SK-N-SH (cell line): ENCODE data around the gene COL5A2. TPM values are rescaled to one million over a fixed set of nuclear protein-coding genes. Genes with fewer than 3 reads are reported as not detected.
A peak's percentile ranks its signal among the peaks of the same experiment; 100 is the strongest.

Experiments used
- CTCF ChIA-PET: fragments of 300-600, 350-600 bp; formaldehyde crosslinking; extraction: SDS; loops from one replicate; lab custom pipeline; 2021; lab: Yijun Ruan, JAX
- POLR2A ChIA-PET: fragments of 350-600 bp; sonication (Branson Sonifier 250); formaldehyde crosslinking; extraction: SDS; loops from one replicate; lab custom pipeline; 2020; ENCODE audit warnings: antibody characterized with exemption, inconsistent platforms; lab: Yijun Ruan, JAX
- DNase-seq: peaks from one replicate; pipeline ENCODE4 v3.0.0; 2012
- H2AFZ ChIP-seq: fragments of 200-600 bp; sonication (generic); 2 replicates; pipeline ENCODE4 v1.8.1; 2016; ENCODE audit warnings: antibody characterized with exemption, mild to moderate bottlenecking, low read depth
- H3F3A ChIP-seq: fragments of 200-600 bp; sonication (generic); replicated peaks from 2 replicates; pipeline ENCODE3; 2016; ENCODE audit warnings: antibody characterized with exemption, mild to moderate bottlenecking; ENCODE audit not compliant: insufficient read depth
- H3K27ac ChIP-seq, 2 experiments: fragments of 200-500 bp in 1 of 2; fragments of 200-600 bp in 1 of 2; sonication (Bioruptor generic) in 1 of 2; sonication (generic), shearing (Covaris generic) in 1 of 2; 2 replicates each; pipeline versions ENCODE4 v1.5.1 to v1.6.1; 2014 to 2016; ENCODE audit warnings: low read depth in 2 of 2, inconsistent platforms in 1 of 2, low read length in 1 of 2, mild to moderate bottlenecking in 1 of 2, mixed read lengths in 1 of 2
- H3K27me3 ChIP-seq: fragments of 200-600 bp; sonication (generic), shearing (Covaris generic); 2 replicates; pipeline ENCODE4 v1.6.1; 2016; ENCODE audit warnings: mixed run types; ENCODE audit not compliant: insufficient read depth
- H3K36me3 ChIP-seq, 2 experiments: fragments of 200-500 bp in 1 of 2; fragments of 200-600 bp in 1 of 2; sonication (Bioruptor generic) in 1 of 2; sonication (generic) in 1 of 2; replicated peaks in 1 of 2; 2 replicates each; pipeline versions ENCODE3 to v1.5.1; 2014 to 2016; ENCODE audit warnings: low read length in 1 of 2, mild to moderate bottlenecking in 1 of 2; ENCODE audit not compliant: insufficient read depth in 2 of 2, control insufficient read depth in 1 of 2
- H3K4me1 ChIP-seq, 2 experiments: fragments of 200-500 bp in 1 of 2; fragments of 200-600 bp in 1 of 2; sonication (Bioruptor generic) in 1 of 2; sonication (generic), shearing (Covaris generic) in 1 of 2; 2 replicates each; pipeline versions ENCODE4 v1.5.1 to v1.6.1; 2014 to 2016; ENCODE audit warnings: low read depth in 1 of 2, low read length in 1 of 2, mixed run types in 1 of 2; ENCODE audit not compliant: insufficient read depth in 2 of 2, control insufficient read depth in 1 of 2
- H3K4me2 ChIP-seq: fragments of 200-600 bp; sonication (generic), shearing (Covaris generic); 2 replicates; pipeline ENCODE4 v1.6.1; 2017; ENCODE audit warnings: mixed run types
- H3K4me3 ChIP-seq, 2 experiments: fragments of 200-500 bp in 1 of 2; fragments of 200-600 bp in 1 of 2; sonication (Bioruptor generic) in 1 of 2; sonication (generic), shearing (Covaris generic) in 1 of 2; 2 replicates each; pipeline versions ENCODE4 v1.5.1 to v1.8.1; 2014 to 2016; ENCODE audit warnings: low read depth in 2 of 2, inconsistent platforms in 1 of 2, low read length in 1 of 2, mild to moderate bottlenecking in 1 of 2, mixed read lengths in 1 of 2, moderate library complexity in 1 of 2
- H3K79me2 ChIP-seq: fragments of 200-600 bp; sonication (generic); 2 replicates; pipeline ENCODE4 v1.8.1; 2017; ENCODE audit warnings: mild to moderate bottlenecking; ENCODE audit not compliant: insufficient read depth
- H3K9ac ChIP-seq: fragments of 200-600 bp; sonication (generic); 2 replicates; pipeline ENCODE4 v1.6.1; 2017; ENCODE audit warnings: mixed run types
- H3K9me2 ChIP-seq: fragments of 200-600 bp; sonication (generic); 2 replicates; pipeline ENCODE4 v1.6.1; 2017; ENCODE audit warnings: mixed run types
- H3K9me3 ChIP-seq: fragments of 200-600 bp; sonication (generic); 2 replicates; pipeline ENCODE4 v1.6.1; 2017; ENCODE audit warnings: mixed run types, mild to moderate bottlenecking, moderate library complexity
- H4K20me1 ChIP-seq: fragments of 200-600 bp; sonication (generic); 2 replicates; pipeline ENCODE4 v1.6.1; 2017; ENCODE audit warnings: mild to moderate bottlenecking, mixed run types; ENCODE audit not compliant: insufficient read depth
- EP300 ChIP-seq, 2 experiments: IDR thresholded peaks; 2 replicates each; pipeline versions ENCODE4 v1.4.0 to v1.6.1; 2012; ENCODE audit warnings: borderline replicate concordance in 1 of 2, low read depth in 1 of 2, low read length in 1 of 2
- GATA2 ChIP-seq: sonication (generic); formaldehyde crosslinking; IDR thresholded peaks from 2 replicates; pipeline ENCODE4 v1.5.0; 2020; ENCODE audit warnings: mild to moderate bottlenecking, missing genetic modification reagents
- JUND ChIP-seq: IDR thresholded peaks from 2 replicates; pipeline ENCODE4 v1.4.0; 2012
- MXI1 ChIP-seq: IDR thresholded peaks from 2 replicates; pipeline ENCODE4 v1.6.1; 2012; ENCODE audit warnings: mild to moderate bottlenecking, low read depth, low read length, improper control_type of control experiment
- NRF1 ChIP-seq: IDR thresholded peaks from 2 replicates; pipeline ENCODE4 v1.6.1; 2012; ENCODE audit warnings: low read depth, mild to moderate bottlenecking, low read length
- RAD21 ChIP-seq: IDR thresholded peaks from 2 replicates; pipeline ENCODE4 v1.6.1; 2012; ENCODE audit warnings: mild to moderate bottlenecking, low read length
- SIN3A ChIP-seq: IDR thresholded peaks from 2 replicates; pipeline ENCODE4 v1.6.1; 2012; ENCODE audit warnings: low read depth, mild to moderate bottlenecking, low read length, moderate library complexity, borderline replicate concordance
- SMC3 ChIP-seq: IDR thresholded peaks from 2 replicates; pipeline ENCODE4 v1.6.1; 2012; ENCODE audit warnings: low read depth, low read length, improper control_type of control experiment
- YY1 ChIP-seq: IDR thresholded peaks from 2 replicates; pipeline ENCODE4 v1.4.0; 2012; ENCODE audit warnings: low read depth, mild to moderate bottlenecking
- WGBS: methylation state at CpG from one replicate; pipeline ENCODE4 v1.1.6; 2017; ENCODE audit warnings: low lambda C conversion rate; 5-methylcytosine and 5-hydroxymethylcytosine counted together
- polyA plus RNA-seq, 3 experiments: library from polyadenylated mRNA; depleted of rRNA; stranded (reverse); fragments of >200 nt; gene quantifications; 2 replicates each; pipeline ENCODE4 v1.2.3, GENCODE V29; 2012
- TF ChIP-seq, protein P1 (sequence below): IDR thresholded peaks from 2 replicates; pipeline ENCODE4; 2012
- TF ChIP-seq, protein P2 (sequence below): fragments of 150-350 bp; IDR thresholded peaks from 2 replicates; pipeline ENCODE4 v1.6.1; 2016; ENCODE audit warnings: mild to moderate bottlenecking, low read depth, low read length
- TF ChIP-seq, protein P3 (sequence below): IDR thresholded peaks from 2 replicates; pipeline ENCODE4 v1.6.1; 2012; ENCODE audit warnings: mild to moderate bottlenecking, low read depth, low read length, moderate library complexity

The COL5A2 gene
- polyA plus RNA-seq, 1 of the 3 experiments (the other 2 are of a cell fraction), result 20.4 TPM

DNA sequence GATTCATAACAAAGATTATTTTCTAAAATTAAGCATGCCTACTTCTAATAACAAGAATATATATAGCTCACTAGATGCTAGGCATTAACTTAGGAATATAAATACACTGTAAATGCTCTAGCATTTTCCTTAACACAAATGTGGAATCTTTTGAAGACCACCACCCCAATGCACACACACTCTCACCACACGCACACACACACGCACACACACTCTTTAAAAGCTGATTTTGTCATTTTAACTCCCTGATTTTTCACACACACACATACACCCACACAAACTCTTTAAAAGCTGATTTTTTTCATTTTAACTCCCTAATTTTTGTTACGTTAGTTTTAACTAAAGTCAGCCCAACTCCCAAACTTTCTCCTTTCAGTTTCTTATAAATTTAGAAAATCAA is 3.0 kb downstream of the COL5A2 start:
- Histone ChIP-seq H3K27ac (peak overlapping the region in 1 of 2 experiments; percentile 3; a peak in 1 of 4 replicates), H3K9me2 (no peaks in the 10 kb centered on the region), H3K4me3 (peak overlapping the region in 1 of 2 experiments; percentile 42; a peak in 1 of 4 replicates), H3F3A (no peaks in the 10 kb centered on the region), H3K4me1 (peaks cover 0 to 15% of the 10 kb centered on the region in 2 experiments; a peak in 2 of 4 replicates), H3K79me2 (no peaks in the 10 kb centered on the region; the same call in 1 of the 2 replicates), H2AFZ (peak overlapping the region; percentile 9; the same call in 1 of the 2 replicates), H3K9me3 (no peaks in the 10 kb centered on the region), H3K9ac (no peak overlapping the region), H4K20me1 (no peaks in the 10 kb centered on the region), H3K4me2 (no peak overlapping the region), H3K36me3 (no peaks in the 10 kb centered on the region), H3K27me3 (no peaks in the 10 kb centered on the region)
- POLR2A ChIA-PET, result no interaction called here
- DNase-seq, result no peak
- TF ChIP-seq SIN3A (no peak), MXI1 (no peak), JUND (no peak), GATA2 (no peak), YY1 (no peak), SMC3 (no peak), EP300 (IDR thresholded peaks at IDR 0.05; ENCODE audit: borderline replicate concordance in 1 of 2, low read depth in 1 of 2, low read length in 1 of 2) (no peak), RAD21 (no peak), NRF1 (no peak)
- TF ChIP-seq, protein P1, sequence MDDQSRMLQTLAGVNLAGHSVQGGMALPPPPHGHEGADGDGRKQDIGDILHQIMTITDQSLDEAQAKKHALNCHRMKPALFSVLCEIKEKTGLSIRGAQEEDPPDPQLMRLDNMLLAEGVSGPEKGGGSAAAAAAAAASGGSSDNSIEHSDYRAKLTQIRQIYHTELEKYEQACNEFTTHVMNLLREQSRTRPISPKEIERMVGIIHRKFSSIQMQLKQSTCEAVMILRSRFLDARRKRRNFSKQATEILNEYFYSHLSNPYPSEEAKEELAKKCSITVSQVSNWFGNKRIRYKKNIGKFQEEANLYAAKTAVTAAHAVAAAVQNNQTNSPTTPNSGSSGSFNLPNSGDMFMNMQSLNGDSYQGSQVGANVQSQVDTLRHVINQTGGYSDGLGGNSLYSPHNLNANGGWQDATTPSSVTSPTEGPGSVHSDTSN, result no peak
- TF ChIP-seq, protein P2, sequence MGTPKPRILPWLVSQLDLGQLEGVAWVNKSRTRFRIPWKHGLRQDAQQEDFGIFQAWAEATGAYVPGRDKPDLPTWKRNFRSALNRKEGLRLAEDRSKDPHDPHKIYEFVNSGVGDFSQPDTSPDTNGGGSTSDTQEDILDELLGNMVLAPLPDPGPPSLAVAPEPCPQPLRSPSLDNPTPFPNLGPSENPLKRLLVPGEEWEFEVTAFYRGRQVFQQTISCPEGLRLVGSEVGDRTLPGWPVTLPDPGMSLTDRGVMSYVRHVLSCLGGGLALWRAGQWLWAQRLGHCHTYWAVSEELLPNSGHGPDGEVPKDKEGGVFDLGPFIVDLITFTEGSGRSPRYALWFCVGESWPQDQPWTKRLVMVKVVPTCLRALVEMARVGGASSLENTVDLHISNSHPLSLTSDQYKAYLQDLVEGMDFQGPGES, result no peak
- TF ChIP-seq, protein P3, sequence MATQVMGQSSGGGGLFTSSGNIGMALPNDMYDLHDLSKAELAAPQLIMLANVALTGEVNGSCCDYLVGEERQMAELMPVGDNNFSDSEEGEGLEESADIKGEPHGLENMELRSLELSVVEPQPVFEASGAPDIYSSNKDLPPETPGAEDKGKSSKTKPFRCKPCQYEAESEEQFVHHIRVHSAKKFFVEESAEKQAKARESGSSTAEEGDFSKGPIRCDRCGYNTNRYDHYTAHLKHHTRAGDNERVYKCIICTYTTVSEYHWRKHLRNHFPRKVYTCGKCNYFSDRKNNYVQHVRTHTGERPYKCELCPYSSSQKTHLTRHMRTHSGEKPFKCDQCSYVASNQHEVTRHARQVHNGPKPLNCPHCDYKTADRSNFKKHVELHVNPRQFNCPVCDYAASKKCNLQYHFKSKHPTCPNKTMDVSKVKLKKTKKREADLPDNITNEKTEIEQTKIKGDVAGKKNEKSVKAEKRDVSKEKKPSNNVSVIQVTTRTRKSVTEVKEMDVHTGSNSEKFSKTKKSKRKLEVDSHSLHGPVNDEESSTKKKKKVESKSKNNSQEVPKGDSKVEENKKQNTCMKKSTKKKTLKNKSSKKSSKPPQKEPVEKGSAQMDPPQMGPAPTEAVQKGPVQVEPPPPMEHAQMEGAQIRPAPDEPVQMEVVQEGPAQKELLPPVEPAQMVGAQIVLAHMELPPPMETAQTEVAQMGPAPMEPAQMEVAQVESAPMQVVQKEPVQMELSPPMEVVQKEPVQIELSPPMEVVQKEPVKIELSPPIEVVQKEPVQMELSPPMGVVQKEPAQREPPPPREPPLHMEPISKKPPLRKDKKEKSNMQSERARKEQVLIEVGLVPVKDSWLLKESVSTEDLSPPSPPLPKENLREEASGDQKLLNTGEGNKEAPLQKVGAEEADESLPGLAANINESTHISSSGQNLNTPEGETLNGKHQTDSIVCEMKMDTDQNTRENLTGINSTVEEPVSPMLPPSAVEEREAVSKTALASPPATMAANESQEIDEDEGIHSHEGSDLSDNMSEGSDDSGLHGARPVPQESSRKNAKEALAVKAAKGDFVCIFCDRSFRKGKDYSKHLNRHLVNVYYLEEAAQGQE, result no peak
- WGBS, result 86% methylated on average over 3 of the region's 3 CpGs
- CTCF ChIA-PET, result interaction anchor here (1.2 to 2.1 kb wide), 2 partner anchors 12 to 41 kb away, joined by 3 to 5 read pairs; no protein-coding TSS in a partner anchor
